ENCODE measurements around the gene TMEM202. TPM values are rescaled to one million over a fixed set of nuclear protein-coding genes. Genes with fewer than 3 reads are reported as not detected.

Gene TMEM202
- total and polyA plus RNA-seq, 2 donors (not counting 1 experiment from before 2014, with no cell fraction given): not detected

DNA sequence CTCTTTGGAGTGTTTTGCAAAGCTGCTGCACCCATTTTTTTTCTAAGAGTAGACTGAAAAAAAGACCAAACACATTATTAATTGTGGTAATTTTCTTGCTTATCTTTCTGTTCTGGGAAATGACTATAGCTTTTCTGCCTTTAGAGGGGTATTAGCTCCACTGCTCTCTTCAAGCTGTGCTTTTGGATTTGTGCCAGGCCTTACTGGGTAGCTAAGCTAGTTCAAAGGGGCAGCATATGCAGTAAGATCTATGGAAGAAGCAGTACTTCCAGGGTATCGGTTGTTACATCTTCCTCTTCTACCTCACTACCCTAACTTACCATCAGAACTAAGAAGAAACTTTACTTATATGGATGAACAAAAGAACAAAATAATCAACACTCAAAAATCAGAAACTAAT, 47.3 kb downstream of the TMEM202 start:
- Histone ChIP-seq H3K9ac (ENCODE audit: low read length) (no peak overlapping the region), H4K20me1 (ENCODE audit: control insufficient read depth, insufficient read depth, low read length, poor library complexity, severe bottlenecking) (no peaks in the 10 kb centered on the region), H2AFZ (ENCODE audit: insufficient read depth, low read depth, low read length, poor library complexity, severe bottlenecking) (no peak overlapping the region), H3K79me2 (ENCODE audit: control insufficient read depth, insufficient read depth, low read length) (no peaks in the 10 kb centered on the region), H3K36me3 (replicated peaks in 1 of 2; ENCODE audit: control extremely low read depth in 1 of 2, control insufficient read depth in 1 of 2, extremely low read depth in 1 of 2, insufficient read depth in 2 of 2, low read length in 1 of 2) (no peaks in the 10 kb centered on the region), H3K9me3 (ENCODE audit: control extremely low read depth in 1 of 3, control insufficient read depth in 2 of 3, insufficient read depth in 1 of 3, low read length in 2 of 3) (peaks cover 0 to 4% (median 2%) of the 10 kb centered on the region in 3 donors), H3K4me3 (ENCODE audit: control extremely low read depth in 1 of 5, extremely low read depth in 1 of 5, insufficient read depth in 1 of 5, low read depth in 2 of 5, low read length in 4 of 5) (no peak overlapping the region), H3K4me1 (ENCODE audit: control insufficient read depth in 2 of 2, insufficient read depth in 2 of 2, low read length in 2 of 2) (no peaks in the 10 kb centered on the region), H3K27ac (ENCODE audit: low read length in 2 of 2) (no peak overlapping the region), H3K27me3 (replicated peaks in 1 of 4; ENCODE audit: control extremely low read depth in 1 of 4, control insufficient read depth in 3 of 4, insufficient read depth in 4 of 4, low read length in 3 of 4) (peaks cover 0 to 3% (median 1%) of the 10 kb centered on the region in 4 experiments), H3K4me2 (replicated peaks; ENCODE audit: low read depth, low read length, poor library complexity, severe bottlenecking) (no peak overlapping the region)
- peaks cover 18% of the 10 kb centered on the region for H3K27me3 Mint-ChIP-seq
- ChIA-PET POLR2A (no interaction called here), CTCF (interaction anchor here (0.7 kb wide), 2 partner anchors 26 to 35 kb away, joined by 3 read pairs; no protein-coding TSS in a partner anchor)
- DNase-seq (no peak), ATAC-seq (ENCODE audit: low read depth) (no peak)
- no peak overlapping the region for H3K27ac Mint-ChIP-seq
- H3K9me3 Mint-ChIP-seq (ENCODE audit: insufficient read depth): no peaks in the 10 kb centered on the region
- no CpG with 5 or more reads among the region's 1 CpG for WGBS (ENCODE audit: insufficient coverage)
- TF ChIP-seq, protein P1, sequence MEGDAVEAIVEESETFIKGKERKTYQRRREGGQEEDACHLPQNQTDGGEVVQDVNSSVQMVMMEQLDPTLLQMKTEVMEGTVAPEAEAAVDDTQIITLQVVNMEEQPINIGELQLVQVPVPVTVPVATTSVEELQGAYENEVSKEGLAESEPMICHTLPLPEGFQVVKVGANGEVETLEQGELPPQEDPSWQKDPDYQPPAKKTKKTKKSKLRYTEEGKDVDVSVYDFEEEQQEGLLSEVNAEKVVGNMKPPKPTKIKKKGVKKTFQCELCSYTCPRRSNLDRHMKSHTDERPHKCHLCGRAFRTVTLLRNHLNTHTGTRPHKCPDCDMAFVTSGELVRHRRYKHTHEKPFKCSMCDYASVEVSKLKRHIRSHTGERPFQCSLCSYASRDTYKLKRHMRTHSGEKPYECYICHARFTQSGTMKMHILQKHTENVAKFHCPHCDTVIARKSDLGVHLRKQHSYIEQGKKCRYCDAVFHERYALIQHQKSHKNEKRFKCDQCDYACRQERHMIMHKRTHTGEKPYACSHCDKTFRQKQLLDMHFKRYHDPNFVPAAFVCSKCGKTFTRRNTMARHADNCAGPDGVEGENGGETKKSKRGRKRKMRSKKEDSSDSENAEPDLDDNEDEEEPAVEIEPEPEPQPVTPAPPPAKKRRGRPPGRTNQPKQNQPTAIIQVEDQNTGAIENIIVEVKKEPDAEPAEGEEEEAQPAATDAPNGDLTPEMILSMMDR (IDR thresholded peaks at IDR 0.05): no peak
- no peak for TF ChIP-seq EZH2 (IDR thresholded peaks at IDR 0.05; ENCODE audit: borderline replicate concordance, insufficient read depth, low read depth, low read length, poor library complexity, severe bottlenecking)
- no peaks in the 10 kb centered on the region for H3K4me1 Mint-ChIP-seq
- intact Hi-C loops (cut with micrococcal nuclease): no loop called here
- H3K4me3 Mint-ChIP-seq: no peak overlapping the region

DNA sequence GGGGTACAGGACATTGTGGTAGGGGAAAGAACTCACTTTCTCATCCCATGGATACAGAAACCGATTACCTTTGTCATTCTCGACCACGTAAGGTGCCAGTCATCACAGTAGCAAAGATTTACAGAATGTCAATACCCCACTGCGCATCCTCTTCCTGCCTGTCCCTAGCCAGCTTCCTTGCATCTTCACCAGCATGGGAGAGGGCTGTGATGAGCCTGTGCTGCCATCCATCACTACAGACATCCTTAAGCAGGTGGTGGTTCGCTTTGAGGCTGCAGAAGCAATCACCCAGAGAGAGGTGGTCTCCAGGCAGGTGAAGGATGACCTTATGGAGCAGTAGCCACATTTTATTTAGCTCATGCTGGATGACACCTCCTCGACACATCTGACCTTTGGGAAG, 52.7 kb downstream of the TMEM202 start:
- H3K4me3 ChIP-seq (ENCODE audit: control extremely low read depth in 1 of 5, extremely low read depth in 1 of 5, insufficient read depth in 1 of 5, low read depth in 2 of 5, low read length in 4 of 5): no peak overlapping the region
- CTCF ChIA-PET: no interaction called here
- WGBS (ENCODE audit: insufficient coverage): 89% methylated on average over 5 of the region's 6 CpGs
- no peak overlapping the region for H3K27ac Mint-ChIP-seq
- no peak overlapping the region for H3K4me3 Mint-ChIP-seq
- H3K9me3 Mint-ChIP-seq (ENCODE audit: insufficient read depth): no peaks in the 10 kb centered on the region
- H3K4me1 ChIP-seq (ENCODE audit: control insufficient read depth in 2 of 2, insufficient read depth in 2 of 2, low read length in 2 of 2): no peaks in the 10 kb centered on the region
- no peak overlapping the region for H3K9ac ChIP-seq (ENCODE audit: low read length)
- POLR2A ChIA-PET: no interaction called here
- H3K27me3 ChIP-seq (replicated peaks in 1 of 4; ENCODE audit: control extremely low read depth in 1 of 4, control insufficient read depth in 3 of 4, insufficient read depth in 4 of 4, low read length in 3 of 4): peaks cover 0 to 2% (median 1%) of the 10 kb centered on the region in 4 experiments
- no peaks in the 10 kb centered on the region for H3K79me2 ChIP-seq (ENCODE audit: control insufficient read depth, insufficient read depth, low read length)
- no peak for ATAC-seq (ENCODE audit: low read depth)
- H2AFZ ChIP-seq (ENCODE audit: insufficient read depth, low read depth, low read length, poor library complexity, severe bottlenecking): no peak overlapping the region
- no peaks in the 10 kb centered on the region for H3K36me3 ChIP-seq (replicated peaks in 1 of 2; ENCODE audit: control extremely low read depth in 1 of 2, control insufficient read depth in 1 of 2, extremely low read depth in 1 of 2, insufficient read depth in 2 of 2, low read length in 1 of 2)
- DNase-seq: no peak
- TF ChIP-seq, protein P1 (IDR thresholded peaks at IDR 0.05): no peak
- no peaks in the 10 kb centered on the region for H4K20me1 ChIP-seq (ENCODE audit: control insufficient read depth, insufficient read depth, low read length, poor library complexity, severe bottlenecking)
- H3K27me3 Mint-ChIP-seq: peaks cover 8% of the 10 kb centered on the region
- no peak overlapping the region for H3K4me2 ChIP-seq (replicated peaks; ENCODE audit: low read depth, low read length, poor library complexity, severe bottlenecking)
- H3K27ac ChIP-seq (ENCODE audit: low read length in 2 of 2): no peak overlapping the region
- intact Hi-C loops (cut with micrococcal nuclease): no loop called here
- no peaks in the 10 kb centered on the region for H3K4me1 Mint-ChIP-seq
- H3K9me3 ChIP-seq (ENCODE audit: control extremely low read depth in 1 of 3, control insufficient read depth in 2 of 3, insufficient read depth in 1 of 3, low read length in 2 of 3): no peaks in the 10 kb centered on the region

Data from B cell (primary cell).